Naive thymus-derived CD4-positive, alpha-beta T cell (primary cell): ENCODE data around the gene TELO2. TPM values are rescaled to one million over a fixed set of nuclear protein-coding genes. Genes with fewer than 3 reads are reported as not detected.

Experiments used
- ATAC-seq: fragments of 150-1000 bp; cut with Tn5 transposase; 2 replicates; pipeline ENCODE4 v1.10.0; 2021; ENCODE audit warnings: mild to moderate bottlenecking, moderate library complexity
- CTCF ChIA-PET: fragments of 350-600 bp; sonication (Branson Sonifier 250); formaldehyde crosslinking; loops from one replicate; lab custom pipeline; 2021; ENCODE audit warnings: antibody characterized with exemption; lab: Charles Lee
- POLR2A ChIA-PET: fragments of 350-600 bp; sonication (Branson Sonifier 250); formaldehyde crosslinking; loops from one replicate; lab custom pipeline; 2021; ENCODE audit warnings: antibody characterized with exemption, inconsistent platforms; lab: Charles Lee
- DNase-seq, 9 donors: peaks; one replicate each; pipeline versions ENCODE4 v3.0.0 to v3.0.0-alpha.2; 2020 to 2022; ENCODE audit warnings: mixed read lengths in 1 of 9
- H3K27ac ChIP-seq: one replicate; pipeline ENCODE4 v1.7.0; 2013; ENCODE audit warnings: mild to moderate bottlenecking, low read depth, low read length, moderate library complexity
- H3K27me3 ChIP-seq, 2 donors: one replicate each; pipeline ENCODE4 v1.7.0; 2013; ENCODE audit warnings: low read length in 2 of 2, mild to moderate bottlenecking in 2 of 2, moderate library complexity in 2 of 2; ENCODE audit not compliant: control insufficient read depth in 2 of 2, insufficient read depth in 2 of 2
- H3K36me3 ChIP-seq, 3 experiments: 1 replicate in 2 of 3; 2 replicates in 1 of 3; pipeline ENCODE4 v1.7.0; 2013; ENCODE audit warnings: low read length in 3 of 3, mild to moderate bottlenecking in 3 of 3, moderate library complexity in 1 of 3; ENCODE audit not compliant: insufficient read depth in 3 of 3, control insufficient read depth in 2 of 3
- H3K4me1 ChIP-seq, 2 donors: one replicate each; pipeline ENCODE4 v1.7.0; 2013; ENCODE audit warnings: low read length in 2 of 2, mild to moderate bottlenecking in 2 of 2, moderate library complexity in 1 of 2; ENCODE audit not compliant: control insufficient read depth in 2 of 2, insufficient read depth in 2 of 2
- H3K4me3 ChIP-seq: 2 replicates; pipeline ENCODE4 v1.7.0; 2013; ENCODE audit warnings: mild to moderate bottlenecking, low read length
- H3K9me3 ChIP-seq, 3 experiments: 1 replicate in 2 of 3; 2 replicates in 1 of 3; pipeline ENCODE4 v1.7.0; 2013; ENCODE audit warnings: low read length in 3 of 3; ENCODE audit not compliant: control insufficient read depth in 2 of 3
- H3K27ac Mint-ChIP-seq, 9 donors: one replicate each; pipeline ENCODE4 v1.8.0; 2020 to 2022; ENCODE audit warnings: mixed read lengths in 9 of 9, mild to moderate bottlenecking in 8 of 9, moderate library complexity in 5 of 9, inconsistent platforms in 2 of 9
- H3K27me3 Mint-ChIP-seq, 5 donors: one replicate each; pipeline ENCODE4 v1.8.0; 2021 to 2022; ENCODE audit warnings: mixed read lengths in 5 of 5, mild to moderate bottlenecking in 1 of 5
- H3K36me3 Mint-ChIP-seq, 5 donors: one replicate each; pipeline ENCODE4 v1.8.0; 2020 to 2022; ENCODE audit warnings: mixed read lengths in 5 of 5, mild to moderate bottlenecking in 3 of 5, inconsistent platforms in 1 of 5
- H3K4me1 Mint-ChIP-seq, 7 donors: one replicate each; pipeline ENCODE4 v1.8.0; 2020 to 2022; ENCODE audit warnings: mixed read lengths in 7 of 7, mild to moderate bottlenecking in 3 of 7, inconsistent platforms in 1 of 7
- H3K4me3 Mint-ChIP-seq, 10 donors: one replicate each; pipeline ENCODE4 v1.8.0; 2020 to 2022; ENCODE audit warnings: mild to moderate bottlenecking in 10 of 10, mixed read lengths in 10 of 10, moderate library complexity in 6 of 10, inconsistent platforms in 2 of 10
- H3K9me3 Mint-ChIP-seq, 11 donors: one replicate each; pipeline ENCODE4 v1.8.0; 2020 to 2022; ENCODE audit warnings: mixed read lengths in 11 of 11, mild to moderate bottlenecking in 4 of 11, inconsistent platforms in 1 of 11, moderate library complexity in 1 of 11
- intact Hi-C, 2 donors: fragments of 100-400 bp; cut with micrococcal nuclease; formaldehyde crosslinking; loops; one replicate each; pipeline ENCODE4 v1.15.1; 2023
- polyA plus RNA-seq, 2 donors: library from polyadenylated mRNA; unstranded; fragments of 300-500 nt; fragmentation: Illumina TruSeq; gene quantifications; one replicate each; pipeline ENCODE4 v1.2.3, GENCODE V29; 2021
- total RNA-seq, 6 experiments: library from RNA in 5 of 6; stranded (reverse) in 5 of 6; gene quantifications; 1 replicate in 5 of 6; 2 replicates in 1 of 6; pipeline ENCODE4 v1.2.3 and lab custom pipeline; 2021 to 2026

The TELO2 gene
- total RNA-seq (10 to 100 TPM; 46.9 to 58.9 (median 50.3) TPM), polyA plus RNA-seq (10 to 100 TPM; 10.5 to 18.7 TPM), total RNA-seq (lab: John Stamatoyannopoulos, UW) (40.4 reads per million, percentile 66 among the genes with 10 or more reads in this experiment)

- peaks cover 12 to 17% of the 10 kb centered on the region in 2 donors for H3K4me1 ChIP-seq
- POLR2A ChIA-PET, result interaction anchor here (0.6 to 4.4 kb wide), 16 partner anchors 9 to 721 kb away, joined by 3 to 38 read pairs (median 5); partner anchors contain the start of genes JPT2, MAPK8IP3, PGP and TMEM204
- intact Hi-C loops, result loop anchor here (1.0 to 10.0 kb wide), 12 partner anchors 18 to 1019 kb away; partner anchors contain the start of genes CLCN7 (in 2 of the 2), CRAMP1 (in 2 of the 2), IFT140 (in 2 of the 2) and TMEM204 (in 2 of the 2)
Measured at GRCh38 chr16:1492923-1493745, at the start of gene TELO2. TELO2 (plus strand) TSS chr16:1493360; CDS start chr16:1494282, 922 bp downstream.

GRCh38 chr16:1443403-1443973, 49.7 kb upstream of the TELO2 start:
- Mint-ChIP-seq H3K4me1 (no peaks in the 10 kb centered on the region), H3K4me3 (no peak overlapping the region), H3K27ac (no peak overlapping the region), H3K27me3 (no peaks in the 10 kb centered on the region), H3K36me3 (no peaks in the 10 kb centered on the region), H3K9me3 (no peaks in the 10 kb centered on the region)
- no peak overlapping the region for H3K27ac ChIP-seq
- no peak overlapping the region for H3K4me3 ChIP-seq
- H3K27me3 ChIP-seq, result no peaks in the 10 kb centered on the region
- intact Hi-C loops, result no loop called here
- no peaks in the 10 kb centered on the region for H3K4me1 ChIP-seq
- ATAC-seq (no peak), DNase-seq (no peak)
- ChIA-PET POLR2A (interaction anchor here (0.7 kb wide), 1 partner anchor 11 kb away, joined by 3 read pairs; no protein-coding TSS in a partner anchor), CTCF (no interaction called here)
- H3K36me3 ChIP-seq, result peaks cover 0 to 30% (median 0%) of the 10 kb centered on the region in 3 experiments
- no peaks in the 10 kb centered on the region for H3K9me3 ChIP-seq

More at GRCh38 chr16:1492923-1493745, at the start of gene TELO2:
- peaks cover 0 to 1% (median 0%) of the 10 kb centered on the region in 5 donors for H3K36me3 Mint-ChIP-seq
- peak within 1 kb of the TSS; percentile 97 to 100 (median 99) for H3K27ac Mint-ChIP-seq
- DNase-seq (peak; percentile 82 to 96 (median 90)), ATAC-seq (peak; percentile 96)
- H3K4me1 Mint-ChIP-seq, result peaks cover 9 to 20% (median 12%) of the 10 kb centered on the region in 7 donors
- H3K27me3 Mint-ChIP-seq, result no peaks in the 10 kb centered on the region
- CTCF ChIA-PET, result interaction anchor here (1.3 kb wide), 1 partner anchor 41 kb away, joined by 3 read pairs; the partner anchor contains the start of gene TMEM204
- peaks cover 0 to 43% (median 0%) of the 10 kb centered on the region in 3 experiments for H3K36me3 ChIP-seq
- peak within 1 kb of the TSS; percentile 83 to 99 (median 94) for H3K4me3 Mint-ChIP-seq
- H3K27ac ChIP-seq, result peak within 1 kb of the TSS; percentile 88
- no peaks in the 10 kb centered on the region for H3K27me3 ChIP-seq
- peaks cover 0 to 1% (median 0%) of the 10 kb centered on the region in 11 donors for H3K9me3 Mint-ChIP-seq
- H3K4me3 ChIP-seq, result peak within 1 kb of the TSS; percentile 59
- H3K9me3 ChIP-seq, result no peaks in the 10 kb centered on the region

- CTCF ChIA-PET, result no interaction called here
- H3K36me3 ChIP-seq, result peaks cover 0 to 37% (median 0%) of the 10 kb centered on the region in 3 experiments
- no peaks in the 10 kb centered on the region for H3K4me1 Mint-ChIP-seq
- POLR2A ChIA-PET, result no interaction called here
- no peak within 1 kb of the TSS for H3K27ac ChIP-seq
- no peak for DNase-seq
- intact Hi-C loops, result no loop called here
- no peak within 1 kb of the TSS for H3K4me3 ChIP-seq
- H3K27ac Mint-ChIP-seq, result no peak within 1 kb of the TSS
- ATAC-seq, result no peak
- no peak within 1 kb of the TSS for H3K4me3 Mint-ChIP-seq
- H3K9me3 ChIP-seq, result no peaks in the 10 kb centered on the region
- H3K27me3 Mint-ChIP-seq, result no peaks in the 10 kb centered on the region
- no peaks in the 10 kb centered on the region for H3K9me3 Mint-ChIP-seq
- no peaks in the 10 kb centered on the region for H3K36me3 Mint-ChIP-seq
- no peaks in the 10 kb centered on the region for H3K4me1 ChIP-seq
- H3K27me3 ChIP-seq, result no peaks in the 10 kb centered on the region
Measured at GRCh38 chr16:1443980-1444729, 49.0 kb upstream of the TELO2 start, which contains the start of gene CCDC154. CCDC154 (minus strand) TSS chr16:1444556; CDS start chr16:1444322, 234 bp downstream.

- H3K27ac ChIP-seq, result no peak overlapping the region
- CTCF ChIA-PET, result no interaction called here
- Mint-ChIP-seq H3K36me3 (peaks cover 0 to 7% (median 0%) of the 10 kb centered on the region in 5 donors), H3K27me3 (no peaks in the 10 kb centered on the region), H3K9me3 (no peaks in the 10 kb centered on the region), H3K4me3 (no peak overlapping the region), H3K27ac (no peak overlapping the region), H3K4me1 (no peaks in the 10 kb centered on the region)
- DNase-seq (no peak), ATAC-seq (peak; percentile 13)
- no peaks in the 10 kb centered on the region for H3K27me3 ChIP-seq
- POLR2A ChIA-PET, result no interaction called here
- intact Hi-C loops, result no loop called here
- H3K4me1 ChIP-seq, result no peaks in the 10 kb centered on the region
- H3K36me3 ChIP-seq, result peaks cover 0 to 44% (median 0%) of the 10 kb centered on the region in 3 experiments
- no peak overlapping the region for H3K4me3 ChIP-seq
- H3K9me3 ChIP-seq, result no peaks in the 10 kb centered on the region
Measured at GRCh38 chr16:1444730-1445517, 48.2 kb upstream of the TELO2 start.

DNA sequence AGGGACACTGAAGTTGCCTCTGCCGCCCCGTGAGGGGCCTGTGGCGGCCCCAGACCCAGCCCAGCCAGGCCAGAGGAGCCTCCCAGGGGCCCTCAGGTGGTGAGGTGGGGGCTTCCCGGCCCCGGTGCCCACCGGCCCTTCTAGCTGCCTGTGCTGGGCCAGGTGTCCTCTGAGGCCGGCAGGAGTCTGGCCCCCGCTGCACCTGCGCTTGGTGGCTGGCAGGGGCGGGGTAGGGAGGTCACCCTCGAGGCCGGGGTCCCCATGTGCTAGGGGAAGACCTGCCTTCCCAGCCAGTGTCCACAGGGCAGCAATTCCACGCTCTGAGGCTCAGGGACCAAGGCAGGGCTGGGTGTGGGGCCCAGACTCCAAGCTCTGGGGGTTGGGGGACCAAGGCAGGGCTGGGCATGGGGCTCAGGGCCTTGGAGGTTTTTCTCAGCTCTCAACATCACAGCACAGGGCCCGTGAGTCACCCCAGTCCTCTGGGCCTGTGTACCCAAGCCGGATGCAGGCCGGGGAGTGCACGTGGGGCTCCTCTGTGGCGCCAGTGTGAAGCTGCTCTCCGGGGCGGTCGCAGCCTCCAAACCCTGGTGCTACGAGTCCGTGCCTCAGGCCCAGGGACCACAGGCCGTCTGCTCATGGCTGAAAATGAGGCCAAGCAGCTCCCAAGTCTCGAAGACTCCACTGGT, 47.5 kb upstream of the TELO2 start:
- H3K4me3 Mint-ChIP-seq, result no peak overlapping the region
- H3K4me3 ChIP-seq, result no peak overlapping the region
- H3K27me3 ChIP-seq, result no peaks in the 10 kb centered on the region
- H3K4me1 ChIP-seq, result no peaks in the 10 kb centered on the region
- intact Hi-C loops, result no loop called here
- H3K9me3 ChIP-seq, result no peaks in the 10 kb centered on the region
- H3K27me3 Mint-ChIP-seq, result no peaks in the 10 kb centered on the region
- no peaks in the 10 kb centered on the region for H3K9me3 Mint-ChIP-seq
- DNase-seq (no peak), ATAC-seq (no peak)
- H3K27ac ChIP-seq, result no peak overlapping the region
- ChIA-PET POLR2A (no interaction called here), CTCF (interaction anchor here (0.6 kb wide), 1 partner anchor 15 kb away, joined by 3 read pairs; no protein-coding TSS in a partner anchor)
- no peaks in the 10 kb centered on the region for H3K4me1 Mint-ChIP-seq
- H3K36me3 Mint-ChIP-seq, result peaks cover 0 to 7% (median 0%) of the 10 kb centered on the region in 5 donors
- H3K36me3 ChIP-seq, result peaks cover 0 to 51% (median 0%) of the 10 kb centered on the region in 3 experiments
- no peak overlapping the region for H3K27ac Mint-ChIP-seq
